GM18517 (cell line): ENCODE results near the gene ANLN.

Source experiments
- ATAC-seq: cut with Tn5 transposase; IDR thresholded peaks from one replicate; pipeline ENCODE4 v1.9.1; 2021; ENCODE audit warnings: mild to moderate bottlenecking, moderate library complexity; ENCODE audit not compliant: unreplicated experiment

ANLN gene

DNA sequence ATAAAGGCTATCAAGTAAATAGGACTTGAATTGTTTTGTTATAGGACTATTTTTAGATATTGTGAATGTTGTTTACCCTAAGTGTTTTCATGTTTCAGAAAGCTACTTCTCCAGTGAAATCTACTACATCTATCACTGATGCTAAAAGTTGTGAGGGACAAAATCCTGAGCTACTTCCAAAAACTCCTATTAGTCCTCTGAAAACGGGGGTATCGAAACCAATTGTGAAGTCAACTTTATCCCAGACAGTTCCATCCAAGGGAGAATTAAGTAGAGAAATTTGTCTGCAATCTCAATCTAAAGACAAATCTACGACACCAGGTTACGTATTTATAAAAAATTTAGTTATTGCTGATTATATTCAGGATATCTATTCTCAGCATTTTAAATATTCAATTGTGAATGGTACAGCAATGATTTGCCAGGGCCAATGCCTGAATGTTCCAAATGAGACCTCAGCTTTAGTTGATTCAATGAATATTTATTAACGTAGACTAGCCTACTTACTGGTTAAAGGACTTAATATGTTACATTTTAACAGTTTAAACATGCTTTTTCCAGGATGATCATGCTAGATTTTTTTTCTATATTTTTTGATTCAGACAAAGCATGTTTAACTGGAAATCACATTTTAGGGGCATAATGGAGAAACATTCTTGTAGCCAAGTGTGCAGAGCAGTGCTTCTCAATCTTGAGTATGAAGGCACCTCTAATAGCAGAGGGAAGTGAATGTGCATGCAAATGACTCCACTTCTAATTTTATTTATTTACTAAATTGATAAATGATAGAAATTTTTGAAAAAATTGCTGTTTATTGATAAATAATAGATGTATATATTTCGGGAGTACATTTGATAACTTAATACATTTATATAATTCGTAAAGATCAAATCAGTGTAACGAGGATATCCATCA, 18.2 kb downstream of the ANLN start:
- no peak for ATAC-seq

DNA sequence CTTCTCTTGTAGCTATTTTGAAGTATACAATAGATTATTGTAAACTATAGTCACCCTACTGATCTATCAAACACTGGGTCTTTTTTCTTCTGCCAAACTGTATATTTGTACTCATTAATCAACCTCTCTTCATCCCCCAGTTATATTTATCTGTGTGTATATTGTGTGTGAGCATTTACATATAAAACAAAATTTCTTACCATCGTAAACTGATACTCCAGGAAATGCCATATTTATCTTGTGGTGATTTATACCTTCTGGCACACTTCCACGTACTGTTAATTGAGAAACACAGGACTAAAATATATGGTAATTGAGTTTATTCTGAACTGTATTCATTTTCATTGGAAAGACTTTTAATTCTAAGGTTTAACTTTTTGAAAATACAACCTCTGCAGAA, 18.9 kb downstream of the ANLN start:
- no peak for ATAC-seq

DNA sequence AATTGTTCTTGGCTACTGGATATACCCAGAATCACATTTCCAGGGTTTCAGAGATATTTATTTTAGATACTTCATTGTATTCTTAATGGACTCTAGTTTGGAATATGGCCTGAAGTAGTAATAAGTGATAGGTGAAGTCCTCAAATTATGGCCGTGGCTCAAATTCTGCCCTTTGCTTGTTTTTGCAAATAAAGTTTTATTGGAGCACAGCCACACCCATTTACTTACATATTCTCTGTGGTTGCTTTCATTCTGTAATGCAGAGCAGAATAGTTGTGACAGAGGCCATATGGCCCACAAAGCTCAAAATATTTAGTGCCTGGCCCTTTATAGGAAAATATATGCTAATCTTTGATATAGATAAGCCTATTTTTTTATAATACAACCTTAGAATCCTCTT, 19.5 kb downstream of the ANLN start:
- no peak for ATAC-seq

DNA sequence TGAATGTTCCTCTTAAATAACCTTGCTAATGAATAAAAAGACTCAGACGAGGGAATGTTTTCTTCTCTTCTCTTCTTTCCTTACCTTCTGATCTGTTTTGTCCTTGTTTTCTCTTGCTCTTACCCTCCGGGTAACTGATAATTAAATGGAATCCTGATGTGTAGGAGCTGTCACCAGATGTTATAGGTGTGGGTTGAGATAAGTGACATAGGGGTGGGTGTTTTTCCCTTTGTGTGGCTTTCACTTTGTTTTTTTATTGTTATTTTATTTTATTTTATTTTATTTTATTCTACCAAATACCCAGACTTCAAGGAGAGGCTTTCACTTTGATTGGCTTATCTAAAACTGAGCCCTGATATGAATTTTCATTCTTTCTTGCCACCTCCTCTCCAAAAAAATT, 25.5 kb downstream of the ANLN start:
- no peak for ATAC-seq

DNA sequence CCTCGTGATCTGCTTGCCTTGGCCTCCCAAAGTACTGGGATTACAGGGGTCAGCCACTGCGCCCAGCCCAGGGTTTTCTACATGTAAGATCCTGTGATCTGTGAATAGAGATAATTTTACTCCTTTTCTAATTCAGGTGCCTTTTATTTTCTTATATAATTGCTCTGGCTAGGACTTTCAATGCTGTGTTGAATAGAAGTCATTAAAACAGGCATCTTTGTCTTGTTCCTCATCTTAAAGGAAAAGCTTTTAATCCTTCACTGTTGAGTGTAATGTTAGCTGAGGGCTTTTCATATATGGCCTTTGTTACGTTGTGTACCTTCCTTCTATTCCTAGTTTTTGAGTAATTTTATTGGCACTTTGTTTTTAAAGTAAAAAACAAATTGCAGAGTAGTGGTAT, 26.6 kb downstream of the ANLN start:
- no peak for ATAC-seq

DNA sequence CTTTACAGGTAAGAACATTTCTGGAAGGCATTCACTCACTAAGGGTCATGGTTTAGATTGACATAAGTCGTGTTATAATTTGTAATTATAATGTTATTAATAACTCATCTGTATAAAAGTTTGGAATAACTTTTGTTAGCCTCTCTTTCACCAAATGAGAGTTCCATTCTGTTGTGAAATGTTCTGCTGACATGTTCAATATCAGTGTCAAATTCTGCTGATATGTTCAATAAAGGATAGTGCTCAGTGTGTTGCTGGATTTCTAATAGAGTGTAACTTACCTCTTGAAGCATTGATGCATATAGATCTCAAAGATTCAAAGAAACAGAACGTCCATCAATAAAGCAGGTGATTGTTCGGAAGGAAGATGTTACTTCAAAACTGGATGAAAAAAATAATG, 30.6 kb downstream of the ANLN start:
- no peak for ATAC-seq

DNA sequence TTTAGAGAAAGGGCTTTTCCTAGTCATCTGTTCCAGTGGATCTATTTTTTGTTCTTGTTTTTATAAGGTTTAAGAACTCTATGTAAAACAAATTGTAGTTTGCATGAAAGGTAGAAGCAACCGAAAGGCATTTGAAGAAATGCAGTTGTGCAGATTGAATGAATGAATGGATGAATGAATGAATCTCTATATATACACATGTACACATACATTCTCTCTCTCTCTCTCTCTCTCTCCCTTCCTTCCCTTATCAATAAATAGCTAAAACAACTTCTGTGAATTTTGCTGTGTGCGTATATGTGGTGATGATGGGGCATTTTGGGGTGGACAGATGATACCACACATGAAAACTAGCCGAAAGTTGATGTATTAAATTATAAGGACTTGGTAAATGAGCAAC, 32.4 kb downstream of the ANLN start:
- ATAC-seq = no peak

DNA sequence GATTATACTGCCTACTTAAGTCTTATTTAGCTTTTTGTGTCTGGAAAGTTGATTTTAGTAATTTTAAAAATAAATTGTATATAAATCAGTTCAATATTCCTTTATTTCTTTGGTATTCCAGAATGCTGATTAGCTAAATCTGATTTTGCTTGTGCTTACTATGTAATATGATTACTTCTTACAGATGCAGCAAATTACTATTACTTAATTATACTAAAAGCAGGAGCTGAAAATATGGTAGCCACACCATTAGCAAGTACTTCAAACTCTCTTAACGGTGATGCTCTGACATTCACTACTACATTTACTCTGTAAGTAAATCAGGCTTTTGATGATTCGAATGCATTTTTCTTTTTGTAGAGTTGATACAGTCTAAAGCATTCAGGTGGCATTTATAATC, 34.0 kb downstream of the ANLN start:
- ATAC-seq = no peak

DNA sequence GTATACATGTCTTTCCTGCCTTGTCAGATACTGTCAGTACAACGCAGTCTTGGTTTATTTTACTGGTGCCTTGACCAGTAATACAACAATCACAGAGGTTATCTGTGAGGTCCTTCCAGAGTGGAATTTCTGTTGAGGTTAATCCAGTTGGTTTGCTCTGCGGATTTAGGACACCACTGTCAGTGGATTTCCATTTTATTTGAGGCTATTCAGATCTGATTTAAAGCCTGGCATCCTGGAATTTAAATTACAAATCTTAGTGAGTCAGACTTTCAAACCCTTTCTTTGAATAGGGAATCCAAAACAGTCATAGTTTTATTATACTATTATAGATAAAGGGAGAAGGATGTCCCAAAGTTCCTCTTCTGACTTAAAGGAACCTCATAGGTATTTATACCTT, 40.5 kb downstream of the ANLN start:
- ATAC-seq = no peak

DNA sequence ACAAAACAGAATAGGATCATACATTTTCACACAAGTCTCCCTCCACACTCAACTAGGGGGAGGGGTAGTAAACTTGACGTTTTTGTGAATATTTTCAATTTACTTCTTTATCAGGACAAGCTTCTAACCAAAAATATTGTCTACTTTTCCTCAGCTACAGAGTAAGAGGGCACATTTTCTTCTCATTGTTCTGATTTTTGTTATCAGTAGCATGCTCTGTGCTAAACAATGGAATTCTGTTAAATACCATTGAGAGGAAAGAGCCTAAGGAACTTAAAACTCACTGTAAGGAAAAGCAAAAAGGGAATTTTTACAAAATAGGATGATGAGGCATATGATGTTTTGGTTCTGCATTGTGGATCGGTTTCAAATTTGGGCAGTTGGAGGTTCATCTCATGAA, 41.2 kb downstream of the ANLN start:
- no peak for ATAC-seq

DNA sequence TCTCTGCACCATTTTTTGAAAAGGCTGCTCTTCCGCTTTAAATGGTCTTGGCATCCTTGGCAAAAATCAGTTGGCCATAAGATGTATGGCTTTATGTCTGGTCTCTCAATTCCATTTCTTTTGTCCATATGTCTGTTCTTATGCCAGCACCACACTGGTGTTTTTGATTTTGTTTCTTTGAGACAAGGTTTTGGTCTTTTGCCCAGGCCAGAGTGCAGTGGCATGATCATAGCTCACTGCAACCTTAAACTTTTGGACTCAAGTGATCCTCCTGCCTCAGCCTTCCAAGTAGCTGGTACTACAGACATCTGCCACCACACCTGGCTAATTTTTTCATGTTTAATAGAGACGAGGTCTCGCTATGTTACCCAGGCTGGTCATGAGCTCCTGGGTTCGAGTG, 48.5 kb downstream of the ANLN start:
- ATAC-seq = no peak

DNA sequence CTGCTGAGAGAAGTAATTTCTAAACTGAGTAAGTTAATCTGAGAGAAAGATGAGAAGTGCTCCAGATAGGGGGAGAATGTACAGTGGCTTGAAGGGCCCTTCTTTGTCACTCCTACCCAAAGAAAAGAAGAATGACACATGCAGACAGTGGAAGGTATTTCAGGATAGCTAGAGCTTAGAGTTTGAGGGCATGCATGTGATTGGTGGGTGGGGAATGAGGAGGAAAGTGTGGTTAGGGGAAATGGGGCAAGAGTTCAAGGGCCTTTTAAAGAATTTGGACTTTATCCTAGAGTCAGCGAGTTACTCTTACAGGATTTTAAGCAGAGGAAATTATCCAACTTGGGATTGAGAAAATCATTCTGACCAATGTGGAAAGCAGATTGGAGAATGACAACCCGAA, 50.0 kb downstream of the ANLN start:
- no peak for ATAC-seq

DNA sequence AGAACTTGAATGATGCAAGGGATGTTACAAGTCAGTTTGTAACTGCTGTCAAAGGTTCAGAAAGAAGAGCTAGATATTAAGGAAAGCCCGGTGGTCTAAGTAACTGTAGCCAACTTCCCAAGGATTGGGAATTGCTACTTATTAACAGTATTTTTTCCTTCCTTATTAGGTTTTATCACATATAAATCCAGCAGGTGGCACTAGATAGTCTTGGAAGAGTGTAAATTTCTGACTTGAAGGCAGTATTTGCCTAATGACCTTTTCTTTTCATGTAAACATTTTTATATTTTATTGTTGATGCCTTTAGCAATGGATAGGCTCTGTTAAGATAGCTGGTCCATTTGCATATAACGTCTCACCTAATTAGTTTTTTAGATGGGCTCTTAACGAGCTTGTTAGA, 51.2 kb downstream of the ANLN start:
- no peak for ATAC-seq

DNA sequence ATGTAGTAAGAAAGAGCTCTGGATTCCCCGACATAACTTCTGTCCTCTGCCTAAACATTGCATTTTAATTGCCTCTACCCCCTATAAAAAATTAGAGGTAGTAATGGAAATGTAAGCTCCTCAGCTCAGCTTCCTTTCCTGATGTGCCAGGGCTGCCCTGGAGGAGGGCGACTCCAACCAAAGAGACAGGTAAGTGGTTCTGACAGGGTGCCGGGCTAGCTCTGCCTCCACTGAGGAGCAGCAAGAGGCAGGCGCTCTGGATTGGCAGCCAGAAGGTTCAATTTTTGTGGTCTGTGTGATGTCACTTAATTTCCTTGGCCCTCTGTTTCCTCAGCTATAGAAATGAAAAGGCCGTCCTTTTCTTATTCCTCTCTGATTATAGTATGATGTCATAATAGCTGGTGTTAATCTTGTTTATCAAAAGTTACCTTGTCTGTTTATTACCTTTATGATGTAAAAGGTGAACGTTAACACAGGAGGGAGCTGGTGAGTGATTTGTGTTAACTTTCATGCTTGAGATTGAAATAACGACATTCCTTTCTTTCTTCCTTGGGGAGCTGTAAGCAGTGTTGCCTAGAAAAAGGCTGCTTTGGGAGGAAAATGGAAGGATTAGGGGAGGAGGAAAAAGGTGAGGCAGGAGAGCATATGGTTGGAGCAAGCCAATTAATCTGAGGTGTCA, 51.8 kb downstream of the ANLN start:
- no peak for ATAC-seq

DNA sequence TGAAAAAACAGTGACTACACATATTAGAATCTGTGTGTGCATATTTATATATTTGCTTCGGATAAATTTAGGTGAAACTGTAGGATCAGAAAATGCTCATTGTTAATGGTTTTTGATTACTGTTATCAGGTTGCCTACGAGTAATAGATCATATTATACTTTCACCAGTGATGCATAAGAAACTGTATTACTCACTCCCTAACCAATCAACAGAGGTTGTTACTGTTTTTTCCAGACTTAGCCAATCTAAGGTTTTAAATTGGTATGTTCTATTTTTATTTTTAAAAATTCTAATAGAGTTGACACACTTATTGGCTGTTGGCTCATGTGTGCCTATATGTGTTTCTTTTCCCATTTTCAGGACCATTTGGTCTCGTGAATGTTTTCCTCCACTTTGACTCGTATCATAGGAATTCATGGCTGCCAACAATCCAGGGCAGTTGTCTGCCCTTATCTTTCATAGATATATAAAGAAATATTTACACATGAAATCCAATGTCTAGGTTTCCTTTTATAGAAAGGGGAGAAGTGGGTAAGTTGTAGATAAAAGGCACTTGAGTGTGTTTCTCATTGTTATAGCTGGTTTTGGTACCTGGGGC, 59.2 kb downstream of the ANLN start:
- ATAC-seq = no peak

DNA sequence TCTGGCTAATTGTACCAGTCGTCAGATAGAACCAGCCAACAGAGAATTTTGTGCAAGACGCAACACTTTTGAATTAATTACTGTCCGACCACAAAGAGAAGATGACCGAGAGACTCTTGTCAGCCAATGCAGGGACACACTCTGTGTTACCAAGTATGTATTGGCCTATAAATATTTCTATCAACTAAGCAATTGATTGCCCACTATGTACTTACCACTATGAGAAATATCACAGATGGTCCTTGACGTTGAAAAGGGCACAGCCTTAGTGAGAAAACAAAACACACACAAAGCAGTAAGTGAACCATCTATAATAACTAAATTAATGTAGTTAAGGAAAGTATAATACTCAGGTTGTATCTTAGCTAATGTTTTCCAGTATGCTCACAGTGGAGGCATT, 60.0 kb downstream of the ANLN start:
- no peak for ATAC-seq

DNA sequence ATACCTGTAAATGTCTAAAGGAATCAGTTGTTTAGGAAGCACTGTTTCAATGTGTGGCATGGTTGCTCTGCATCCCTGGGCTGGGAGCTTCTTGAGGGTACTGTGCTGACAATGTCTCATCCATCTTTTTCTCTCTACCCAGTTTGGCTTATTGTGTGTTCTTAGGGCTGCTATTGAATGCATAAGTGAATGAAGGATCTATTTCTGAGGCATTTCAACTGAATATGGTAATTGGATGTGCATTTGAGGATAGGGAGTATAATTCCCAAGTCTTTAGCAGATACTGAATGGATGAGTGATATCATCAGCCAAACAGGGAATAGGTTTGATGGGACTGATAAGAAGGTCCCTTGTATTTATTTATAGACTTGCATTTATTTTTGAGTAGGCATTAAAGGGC, 64.1 kb downstream of the ANLN start:
- ATAC-seq = no peak

DNA sequence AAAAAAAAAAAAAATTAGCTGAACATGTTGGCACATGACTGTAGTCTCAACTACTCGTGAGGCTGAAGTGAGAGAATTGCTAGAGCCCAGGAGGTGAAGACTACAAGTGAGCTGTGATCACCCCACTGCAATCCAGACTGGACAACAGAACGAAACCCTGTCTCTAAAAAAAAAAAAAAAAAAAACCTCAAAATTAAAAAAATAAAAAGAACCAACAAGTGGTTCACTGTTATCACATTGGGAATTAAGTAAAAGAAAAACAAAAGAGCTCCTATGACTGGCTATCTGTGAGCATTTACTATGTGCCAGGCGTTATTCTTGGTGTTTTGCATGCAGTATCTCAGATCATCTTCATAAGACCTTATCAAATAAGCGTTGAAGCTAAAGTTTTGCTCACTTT, 66.0 kb downstream of the ANLN start:
- ATAC-seq = no peak

DNA sequence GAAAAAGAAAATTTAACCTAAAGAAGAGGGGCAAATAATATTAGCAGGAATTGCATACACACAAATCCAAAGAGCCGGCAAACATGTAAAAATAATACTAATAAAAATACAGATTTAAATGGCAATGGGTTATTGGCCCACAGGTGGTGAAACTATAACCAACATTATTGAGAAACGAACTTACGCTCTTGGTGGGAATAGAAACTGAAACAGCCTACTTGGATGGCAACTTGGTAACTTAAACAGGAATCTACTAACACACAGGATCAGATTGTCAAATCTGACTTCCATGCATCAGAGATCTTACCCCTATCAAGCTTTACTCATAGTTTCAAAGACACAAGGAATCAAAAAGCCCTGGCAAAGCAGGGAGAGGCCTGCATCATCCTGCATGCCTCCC, 66.5 kb downstream of the ANLN start:
- no peak for ATAC-seq

DNA sequence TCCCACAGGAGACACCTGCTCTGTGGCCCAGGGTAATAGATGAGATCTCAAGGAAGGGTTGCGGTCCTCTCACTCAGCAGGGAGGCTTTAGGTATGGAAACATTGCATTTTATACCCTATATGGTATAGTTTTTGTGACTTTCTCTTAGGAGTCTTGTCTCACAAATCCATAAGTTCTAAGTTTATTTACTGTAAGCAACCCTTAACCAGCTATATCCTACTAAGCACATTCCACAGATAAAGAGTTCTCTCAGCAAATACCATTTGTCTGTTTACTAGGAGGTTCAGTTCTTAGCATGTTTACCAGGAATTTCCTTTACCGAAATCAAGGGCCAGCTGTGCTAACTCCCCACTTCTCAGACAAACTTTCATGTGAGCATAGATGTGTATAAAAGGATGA, 66.9 kb downstream of the ANLN start:
- no peak for ATAC-seq

DNA sequence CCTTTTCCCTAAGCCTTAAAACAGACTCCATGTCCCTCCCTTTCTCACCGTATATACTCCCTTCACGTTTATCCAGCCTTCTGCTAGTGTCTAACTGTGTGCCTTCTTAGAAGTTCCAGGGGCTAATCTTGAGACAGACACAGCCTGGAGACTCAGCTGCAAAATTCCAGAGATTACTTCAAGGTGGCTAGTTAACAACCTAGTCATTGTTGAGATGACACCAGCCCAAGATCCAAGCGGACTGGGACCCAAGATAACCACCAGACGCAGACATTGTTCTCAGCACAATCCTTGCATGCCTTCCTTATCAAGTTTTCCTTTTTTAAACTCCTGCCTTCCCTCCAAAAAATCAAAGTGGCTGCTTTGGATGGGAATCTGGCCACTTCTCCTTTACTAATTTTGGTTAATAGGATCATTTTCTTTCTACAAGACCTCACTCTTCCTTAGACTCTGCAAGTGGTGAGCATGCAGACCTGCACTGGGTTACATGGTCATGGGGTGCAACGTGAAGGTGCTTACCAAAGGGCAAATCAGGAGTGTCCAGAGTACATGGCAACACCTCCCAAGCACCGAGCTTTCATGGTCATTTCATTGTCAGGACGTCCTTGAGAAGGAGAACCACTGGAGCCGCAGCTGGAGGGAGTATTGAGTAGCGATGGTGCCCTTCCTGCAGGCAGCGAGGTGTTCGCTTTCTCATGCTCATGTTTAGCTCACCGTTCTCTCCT, 69.7 kb downstream of the ANLN start:
- ATAC-seq = no peak
